Suprapubic skin (tissue), 4 donors: ENCODE results near the gene TRAPPC3. TPM values are rescaled to one million over a fixed set of nuclear protein-coding genes. Genes with fewer than 3 reads are reported as not detected.

Experiments
- DNase-seq, 2 donors: peaks; one replicate each; pipeline ENCODE4 v3.0.0-alpha.2; 2019; ENCODE audit warnings: low spot score in 2 of 2
- H3K27ac ChIP-seq: fragments of 200-600 bp; sonication (generic); one replicate; pipeline ENCODE4 v1.5.1; 2019
- H3K27me3 ChIP-seq: fragments of 200-600 bp; sonication (generic); one replicate; pipeline ENCODE4 v1.5.1; 2019
- H3K36me3 ChIP-seq: fragments of 200-600 bp; sonication (generic); one replicate; pipeline ENCODE4 v1.5.1; 2019
- H3K4me1 ChIP-seq: fragments of 200-600 bp; sonication (generic); one replicate; pipeline ENCODE4 v1.5.1; 2019
- H3K4me3 ChIP-seq: fragments of 200-600 bp; sonication (generic); one replicate; pipeline ENCODE4 v1.5.1; 2019; ENCODE audit warnings: mild to moderate bottlenecking
- H3K9me3 ChIP-seq: fragments of 200-600 bp; sonication (generic); one replicate; pipeline ENCODE4 v1.5.1; 2019
- CTCF ChIP-seq, 2 donors: fragments of 200-600 bp in 1 of 2; fragments of 450-650 bp in 1 of 2; sonication (generic) in 1 of 2; IDR thresholded peaks; one replicate each; pipeline ENCODE4 v1.5.1; 2016 to 2019; ENCODE audit warnings: antibody characterized with exemption in 2 of 2, mild to moderate bottlenecking in 1 of 2, moderate library complexity in 1 of 2
- EP300 ChIP-seq: sonication (generic); formaldehyde crosslinking; IDR thresholded peaks from one replicate; pipeline ENCODE4 v1.6.1; 2017; ENCODE audit warnings: antibody characterized with exemption
- POLR2A ChIP-seq, 2 donors: fragments of 450-650 bp; IDR thresholded peaks; one replicate each; pipeline ENCODE4 v1.6.1; 2017; ENCODE audit warnings: antibody characterized with exemption in 2 of 2, mild to moderate bottlenecking in 2 of 2, moderate library complexity in 2 of 2
- POLR2AphosphoS5 ChIP-seq, 3 donors: sonication (generic); formaldehyde crosslinking; IDR thresholded peaks; one replicate each; pipeline ENCODE4 v1.6.1; 2017; ENCODE audit warnings: antibody characterized with exemption in 3 of 3
- WGBS: methylation state at CpG from one replicate; pipeline ENCODE4 v1.1.5; 2018; 5-methylcytosine and 5-hydroxymethylcytosine counted together
- total RNA-seq, 4 donors: library from RNA; depleted of rRNA; stranded (reverse); fragments of >200 nt; gene quantifications; one replicate each; pipeline ENCODE4 v1.1.0, GENCODE V29; 2016

The TRAPPC3 gene
- total RNA-seq, 4 donors from 2014 or later: 68.7 to 111 (median 97.5) TPM

DNA sequence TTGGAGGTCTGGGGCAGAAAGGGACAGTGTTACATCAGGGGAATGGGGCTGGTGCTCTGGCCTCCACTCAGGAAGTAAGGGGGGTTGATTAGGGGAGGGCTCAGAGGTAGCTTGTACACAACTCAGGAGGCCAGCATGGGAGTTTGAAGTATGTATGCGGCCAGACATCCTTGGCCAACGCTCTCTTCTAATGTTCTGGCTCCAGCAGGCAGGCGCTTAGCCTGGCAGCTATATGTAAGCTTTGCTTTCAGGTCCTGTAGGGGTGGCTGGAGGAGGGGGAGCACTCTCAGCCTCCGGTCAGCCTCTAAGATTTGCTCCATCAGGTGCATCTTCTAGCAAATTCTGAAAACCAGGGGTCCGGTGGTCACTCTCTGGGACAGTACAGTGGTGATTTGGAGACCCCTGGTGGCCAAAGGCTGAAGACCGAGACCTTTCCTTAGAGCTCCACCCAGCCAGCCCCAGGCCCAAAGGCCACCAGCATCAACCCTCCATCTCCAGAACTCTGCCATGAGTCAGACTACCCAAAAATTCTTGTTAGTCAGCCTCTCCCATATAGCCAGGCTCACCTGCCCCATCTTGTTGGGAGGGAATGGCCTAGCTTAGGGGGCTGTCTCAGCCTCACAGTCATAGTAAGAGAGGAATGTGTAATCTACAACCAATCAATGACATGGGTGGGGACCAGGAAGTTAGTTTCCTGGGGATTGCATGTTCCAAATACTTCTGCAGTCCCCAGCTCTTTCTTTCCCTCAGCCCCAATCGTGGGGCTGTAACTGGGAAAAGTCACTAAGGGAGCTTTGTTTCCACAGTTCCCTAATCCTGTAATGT is 14.6 kb downstream of the TRAPPC3 start:
- H3K4me1 ChIP-seq: peaks cover 44% of the 10 kb centered on the region
- H3K36me3 ChIP-seq: peaks cover 14% of the 10 kb centered on the region
- WGBS: 65% methylated on average over 6 of the region's 7 CpGs
- no peaks in the 10 kb centered on the region for H3K27me3 ChIP-seq
- no peak for DNase-seq
- H3K27ac ChIP-seq: peak overlapping the region; percentile 81
- H3K4me3 ChIP-seq: no peak overlapping the region
- H3K9me3 ChIP-seq: no peaks in the 10 kb centered on the region
- TF ChIP-seq CTCF (IDR thresholded peaks at IDR 0.05) (peak; percentile 53 to 67), POLR2AphosphoS5 (IDR thresholded peaks at IDR 0.05) (no peak)

DNA sequence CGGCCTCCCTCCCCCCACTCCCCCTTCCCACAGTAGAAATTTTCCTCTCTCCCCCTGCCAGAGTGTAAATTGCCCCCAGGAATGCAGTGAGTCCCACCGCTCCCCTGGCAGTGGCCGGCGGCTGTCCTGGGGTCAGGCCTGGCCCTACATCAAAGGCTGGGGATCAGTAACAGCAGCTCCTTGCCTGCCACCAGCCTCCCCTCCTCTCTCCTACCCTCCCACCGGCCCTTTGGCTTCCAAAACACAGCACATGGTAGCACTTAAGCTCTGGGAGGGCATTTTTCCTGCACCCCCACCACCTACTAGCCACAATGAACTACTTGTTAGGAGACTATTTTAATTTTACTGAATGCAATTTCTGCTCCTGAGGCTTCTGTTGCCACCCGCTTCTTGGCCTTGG is 15.3 kb downstream of the TRAPPC3 start:
- H3K36me3 ChIP-seq: peaks cover 7% of the 10 kb centered on the region
- H3K27me3 ChIP-seq: no peaks in the 10 kb centered on the region
- H3K4me1 ChIP-seq: peaks cover 44% of the 10 kb centered on the region
- WGBS: 57% methylated on average over 6 of the region's 6 CpGs
- TF ChIP-seq POLR2AphosphoS5 (IDR thresholded peaks at IDR 0.05) (no peak), EP300 (no peak), POLR2A (IDR thresholded peaks at IDR 0.05) (no peak), CTCF (IDR thresholded peaks at IDR 0.05) (no peak)
- DNase-seq: no peak
- no peaks in the 10 kb centered on the region for H3K9me3 ChIP-seq
- no peak overlapping the region for H3K4me3 ChIP-seq
- peak overlapping the region; percentile 81 for H3K27ac ChIP-seq

DNA sequence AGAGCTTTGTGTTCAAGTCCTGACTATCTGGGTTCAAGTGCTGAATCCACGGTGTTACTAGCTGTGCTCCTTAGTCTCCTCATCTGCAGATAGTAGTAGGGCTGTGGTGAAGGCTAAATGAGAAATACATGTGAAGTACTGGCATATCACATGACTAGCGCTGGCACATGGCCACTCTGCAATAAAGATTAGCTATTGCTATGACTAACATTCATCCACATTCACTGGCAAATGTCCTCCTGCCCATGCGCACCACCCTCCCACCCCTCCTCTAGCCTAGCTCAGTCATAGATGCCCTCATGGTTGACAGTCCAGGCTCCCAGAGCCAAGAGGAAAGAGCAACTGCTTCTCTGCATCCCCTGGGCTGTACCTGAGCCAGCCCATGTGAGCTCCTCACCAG is 15.8 kb downstream of the TRAPPC3 start:
- Histone ChIP-seq H3K4me1 (peaks cover 44% of the 10 kb centered on the region), H3K9me3 (no peaks in the 10 kb centered on the region), H3K27me3 (no peaks in the 10 kb centered on the region), H3K4me3 (no peak overlapping the region), H3K36me3 (peaks cover 4% of the 10 kb centered on the region), H3K27ac (peak overlapping the region; percentile 81)
- 24% methylated on average over 3 of the region's 3 CpGs for WGBS
- DNase-seq: peak in 1 of 2 donors; percentile 84
- TF ChIP-seq POLR2AphosphoS5 (IDR thresholded peaks at IDR 0.05): no peak
- TF ChIP-seq POLR2A (IDR thresholded peaks at IDR 0.05): no peak
- TF ChIP-seq EP300: no peak
- no peak for TF ChIP-seq CTCF (IDR thresholded peaks at IDR 0.05)

DNA sequence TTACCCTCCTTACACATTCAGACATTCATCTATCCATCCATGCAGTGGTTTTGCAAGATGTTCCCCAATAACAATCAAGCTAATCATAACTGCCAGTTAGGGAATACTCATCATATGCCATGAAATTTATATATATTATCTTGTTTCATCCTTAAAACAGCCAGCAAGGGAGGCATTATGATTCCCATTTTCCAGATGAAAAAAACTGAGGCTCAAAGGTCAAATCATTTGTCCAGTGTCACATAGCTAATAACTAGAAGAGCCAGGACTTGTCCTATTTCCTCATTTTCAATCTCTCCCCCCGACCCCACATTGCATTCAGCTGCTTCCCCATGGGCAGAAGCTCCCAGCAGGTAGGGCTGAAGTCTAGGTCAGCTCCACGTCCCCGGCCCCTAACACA is 17.3 kb downstream of the TRAPPC3 start:
- WGBS: 90% methylated on average over 3 of the region's 3 CpGs
- no peaks in the 10 kb centered on the region for H3K36me3 ChIP-seq
- no peak for TF ChIP-seq POLR2AphosphoS5 (IDR thresholded peaks at IDR 0.05)
- no peak for TF ChIP-seq CTCF (IDR thresholded peaks at IDR 0.05)
- TF ChIP-seq EP300: no peak
- no peak for TF ChIP-seq POLR2A (IDR thresholded peaks at IDR 0.05)
- peaks cover 42% of the 10 kb centered on the region for H3K4me1 ChIP-seq
- DNase-seq: no peak
- no peak overlapping the region for H3K27ac ChIP-seq
- no peak overlapping the region for H3K4me3 ChIP-seq
- H3K9me3 ChIP-seq: no peaks in the 10 kb centered on the region
- no peaks in the 10 kb centered on the region for H3K27me3 ChIP-seq

DNA sequence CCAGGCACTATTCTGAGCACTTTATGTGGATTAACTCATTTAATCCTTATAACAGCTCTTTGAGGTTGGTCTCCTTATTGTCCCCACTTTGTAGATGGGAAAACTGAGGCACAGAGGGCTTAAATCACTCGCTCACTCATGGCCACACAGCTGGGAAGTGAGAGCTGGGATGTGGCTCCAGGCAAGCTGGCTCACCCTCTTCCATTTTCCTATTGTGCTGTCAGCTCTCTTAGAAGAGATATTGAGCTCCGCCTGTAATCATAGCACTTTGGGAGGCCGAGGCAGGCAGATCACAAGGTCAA is 20.4 kb downstream of the TRAPPC3 start:
- TF ChIP-seq POLR2AphosphoS5 (IDR thresholded peaks at IDR 0.05): no peak
- TF ChIP-seq CTCF (IDR thresholded peaks at IDR 0.05): no peak
- no peak for TF ChIP-seq POLR2A (IDR thresholded peaks at IDR 0.05)
- no peak for TF ChIP-seq EP300
- Histone ChIP-seq H3K36me3 (no peaks in the 10 kb centered on the region), H3K4me3 (no peak overlapping the region), H3K27ac (no peak overlapping the region), H3K4me1 (peaks cover 30% of the 10 kb centered on the region), H3K9me3 (no peaks in the 10 kb centered on the region), H3K27me3 (no peaks in the 10 kb centered on the region)
- 97% methylated on average over 3 of the region's 3 CpGs for WGBS
- DNase-seq: no peak
